ENCODE data around the gene DENND4A.

DNA sequence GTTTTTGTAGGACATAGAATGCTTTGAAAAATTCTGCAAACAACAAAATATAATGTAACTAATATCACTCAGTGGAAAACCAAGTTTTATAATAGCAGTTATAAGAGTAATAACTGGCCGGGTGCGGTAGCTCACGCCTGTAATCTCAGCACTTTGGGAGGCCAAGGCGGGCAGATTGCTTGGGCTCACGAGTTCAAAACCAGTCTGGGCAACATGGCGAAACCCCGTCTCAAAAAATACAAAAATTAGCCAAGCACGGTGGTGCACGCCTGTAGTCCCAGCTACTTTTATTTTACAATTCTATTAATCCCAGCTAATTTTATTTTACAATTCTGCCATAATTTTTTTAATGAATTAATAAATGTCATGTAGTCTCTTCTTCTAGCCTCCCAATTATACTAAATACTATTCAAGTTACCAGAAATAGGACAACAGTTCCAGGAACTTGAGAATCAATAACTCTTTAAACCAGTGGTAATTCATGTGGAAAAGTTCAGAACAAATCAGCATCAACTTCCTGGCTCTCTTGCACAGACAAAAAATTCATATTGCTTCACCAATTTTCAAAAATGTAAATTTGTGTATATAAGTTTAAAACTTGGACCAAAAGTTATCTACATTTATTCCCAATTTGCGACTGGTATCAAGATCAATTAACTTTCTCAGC lies 2.2 kb downstream of the DENND4A start:
- TF ChIP-seq, protein P1, sequence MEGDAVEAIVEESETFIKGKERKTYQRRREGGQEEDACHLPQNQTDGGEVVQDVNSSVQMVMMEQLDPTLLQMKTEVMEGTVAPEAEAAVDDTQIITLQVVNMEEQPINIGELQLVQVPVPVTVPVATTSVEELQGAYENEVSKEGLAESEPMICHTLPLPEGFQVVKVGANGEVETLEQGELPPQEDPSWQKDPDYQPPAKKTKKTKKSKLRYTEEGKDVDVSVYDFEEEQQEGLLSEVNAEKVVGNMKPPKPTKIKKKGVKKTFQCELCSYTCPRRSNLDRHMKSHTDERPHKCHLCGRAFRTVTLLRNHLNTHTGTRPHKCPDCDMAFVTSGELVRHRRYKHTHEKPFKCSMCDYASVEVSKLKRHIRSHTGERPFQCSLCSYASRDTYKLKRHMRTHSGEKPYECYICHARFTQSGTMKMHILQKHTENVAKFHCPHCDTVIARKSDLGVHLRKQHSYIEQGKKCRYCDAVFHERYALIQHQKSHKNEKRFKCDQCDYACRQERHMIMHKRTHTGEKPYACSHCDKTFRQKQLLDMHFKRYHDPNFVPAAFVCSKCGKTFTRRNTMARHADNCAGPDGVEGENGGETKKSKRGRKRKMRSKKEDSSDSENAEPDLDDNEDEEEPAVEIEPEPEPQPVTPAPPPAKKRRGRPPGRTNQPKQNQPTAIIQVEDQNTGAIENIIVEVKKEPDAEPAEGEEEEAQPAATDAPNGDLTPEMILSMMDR (IDR thresholded peaks at IDR 0.05), result no peak
- no peak for TF ChIP-seq POLR2AphosphoS5 (IDR thresholded peaks at IDR 0.05; ENCODE audit: low read depth, low read length)

All from Panc1 (cell line).